ENCODE results near the gene CAPZB. TPM values are rescaled to one million over a fixed set of nuclear protein-coding genes. Genes with fewer than 3 reads are reported as not detected.

The CAPZB gene
- total RNA-seq, 3 donors from 2014 or later, result 112 to 114 (median 113) TPM

DNA sequence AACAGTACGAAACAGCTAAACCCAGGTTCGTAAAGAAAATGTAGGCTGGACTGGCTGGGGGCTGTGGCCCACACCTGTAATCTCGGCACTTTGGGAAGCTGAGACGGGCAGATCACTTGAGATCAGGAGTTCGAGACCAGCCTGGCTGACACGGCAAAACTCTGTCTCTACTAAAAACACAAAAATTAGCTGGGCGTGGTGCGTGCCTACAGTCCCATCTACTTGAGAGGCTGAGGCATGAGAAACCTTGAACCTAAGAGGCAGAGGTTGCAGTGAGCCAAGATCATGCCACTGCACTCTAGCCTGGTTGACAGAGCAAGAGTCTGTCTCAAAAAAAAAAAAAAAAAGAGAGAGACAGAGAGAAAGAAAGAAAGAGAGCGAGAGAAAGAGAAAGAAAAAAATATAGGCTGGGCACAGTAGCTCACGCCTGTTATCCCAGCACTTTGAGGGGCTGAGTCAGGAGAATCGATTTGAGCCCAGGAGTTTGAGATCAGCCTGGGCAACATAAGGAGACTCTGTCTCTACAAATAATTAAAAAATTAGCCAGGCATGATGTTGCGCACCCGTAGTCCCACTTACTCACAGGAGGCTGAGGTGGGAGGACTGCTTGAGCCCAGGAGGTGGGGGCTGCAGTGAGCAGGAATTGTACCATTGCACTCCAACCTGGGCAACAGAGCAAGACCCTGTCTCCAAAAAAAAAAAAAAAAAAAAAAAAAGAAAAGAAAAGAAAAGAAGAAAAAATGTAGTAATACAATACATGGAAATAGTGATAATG, 35.7 kb downstream of the CAPZB start:
- intact Hi-C loops (cut with DNase I; ENCODE audit: low total_unique reads), result loop anchor here (1.0 kb wide), 1 partner anchor 10 kb away; no protein-coding TSS in a partner anchor
- Histone ChIP-seq H3K4me3 (no peak overlapping the region), H3K36me3 (no peaks in the 10 kb centered on the region), H3K27ac (peak overlapping the region; percentile 75 to 92), H3K4me1 (peaks cover 29 to 45% of the 10 kb centered on the region in 2 donors), H3K9me3 (no peaks in the 10 kb centered on the region), H3K27me3 (no peaks in the 10 kb centered on the region)
- TF ChIP-seq CTCF (IDR thresholded peaks at IDR 0.05) (no peak), POLR2AphosphoS5 (IDR thresholded peaks at IDR 0.05) (no peak), POLR2A (IDR thresholded peaks at IDR 0.05) (no peak)
- no peak for DNase-seq (ENCODE audit: low spot score in 2 of 2)

DNA sequence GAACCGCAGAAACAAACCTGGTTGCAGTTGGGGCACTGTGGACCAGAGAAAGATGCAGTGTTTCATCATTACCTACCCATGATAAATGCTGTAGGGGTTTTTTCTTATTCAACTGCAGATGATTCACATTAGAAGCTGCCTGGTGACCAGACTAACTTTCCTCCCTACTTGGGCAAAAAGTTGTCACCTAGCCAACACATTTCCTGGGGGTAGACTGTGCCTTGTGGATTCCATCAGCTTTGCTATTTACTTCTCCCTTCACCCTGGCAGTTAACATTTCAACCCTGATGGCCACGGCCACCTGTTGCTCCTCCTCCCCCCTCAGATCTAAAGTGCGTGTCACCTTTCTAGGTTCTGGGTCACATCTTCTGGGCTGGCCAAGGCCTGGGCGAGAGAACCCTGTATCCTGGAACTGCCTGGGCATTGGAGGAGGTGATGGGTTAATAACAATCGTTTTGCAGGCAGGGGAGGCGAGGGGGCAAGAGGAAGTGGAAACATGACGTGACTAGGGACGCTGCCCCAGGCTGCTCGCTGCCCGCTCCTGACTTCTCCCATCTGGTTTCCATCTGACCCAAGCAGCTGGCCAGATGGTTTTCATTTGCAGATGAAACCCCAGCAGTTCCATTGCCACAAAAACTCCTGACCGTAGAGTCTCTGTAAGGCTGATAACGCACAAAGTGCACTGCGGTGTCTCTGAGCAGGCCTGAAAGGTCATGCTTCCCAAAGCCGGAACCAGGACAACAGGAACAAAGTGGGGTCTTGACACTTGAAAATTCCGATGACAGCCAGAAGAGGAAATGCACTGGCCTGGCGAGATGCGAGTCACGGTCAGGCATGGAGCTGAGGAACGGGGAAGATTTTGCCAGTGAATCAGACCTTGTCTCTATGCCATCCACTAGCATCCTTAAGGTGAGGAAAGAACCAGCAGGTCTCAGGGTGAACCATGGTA, 36.6 kb downstream of the CAPZB start:
- peak overlapping the region; percentile 75 to 92 for H3K27ac ChIP-seq
- H3K4me1 ChIP-seq, result peaks cover 25 to 36% of the 10 kb centered on the region in 2 donors
- H3K4me3 ChIP-seq, result no peak overlapping the region
- peak; percentile 51 to 87 (median 79) for TF ChIP-seq POLR2AphosphoS5 (IDR thresholded peaks at IDR 0.05)
- no peak for TF ChIP-seq CTCF (IDR thresholded peaks at IDR 0.05)
- no peak for TF ChIP-seq POLR2A (IDR thresholded peaks at IDR 0.05)
- H3K9me3 ChIP-seq, result no peaks in the 10 kb centered on the region
- no peaks in the 10 kb centered on the region for H3K27me3 ChIP-seq
- intact Hi-C loops (cut with DNase I; ENCODE audit: low total_unique reads), result no loop called here
- no peak for DNase-seq (ENCODE audit: low spot score in 2 of 2)
- no peaks in the 10 kb centered on the region for H3K36me3 ChIP-seq

GRCh38 chr1:19447550-19447949, 37.8 kb downstream of the CAPZB start:
- Histone ChIP-seq H3K9me3 (no peaks in the 10 kb centered on the region), H3K4me1 (peaks cover 25 to 36% of the 10 kb centered on the region in 2 donors), H3K27ac (peak overlapping the region; percentile 75 to 92), H3K27me3 (no peaks in the 10 kb centered on the region), H3K4me3 (no peak overlapping the region), H3K36me3 (no peaks in the 10 kb centered on the region)
- DNase-seq (ENCODE audit: low spot score in 2 of 2), result no peak
- intact Hi-C loops (cut with DNase I; ENCODE audit: low total_unique reads), result no loop called here
- no peak for TF ChIP-seq POLR2A (IDR thresholded peaks at IDR 0.05)
- no peak for TF ChIP-seq CTCF (IDR thresholded peaks at IDR 0.05)
- no peak for TF ChIP-seq POLR2AphosphoS5 (IDR thresholded peaks at IDR 0.05)

DNA sequence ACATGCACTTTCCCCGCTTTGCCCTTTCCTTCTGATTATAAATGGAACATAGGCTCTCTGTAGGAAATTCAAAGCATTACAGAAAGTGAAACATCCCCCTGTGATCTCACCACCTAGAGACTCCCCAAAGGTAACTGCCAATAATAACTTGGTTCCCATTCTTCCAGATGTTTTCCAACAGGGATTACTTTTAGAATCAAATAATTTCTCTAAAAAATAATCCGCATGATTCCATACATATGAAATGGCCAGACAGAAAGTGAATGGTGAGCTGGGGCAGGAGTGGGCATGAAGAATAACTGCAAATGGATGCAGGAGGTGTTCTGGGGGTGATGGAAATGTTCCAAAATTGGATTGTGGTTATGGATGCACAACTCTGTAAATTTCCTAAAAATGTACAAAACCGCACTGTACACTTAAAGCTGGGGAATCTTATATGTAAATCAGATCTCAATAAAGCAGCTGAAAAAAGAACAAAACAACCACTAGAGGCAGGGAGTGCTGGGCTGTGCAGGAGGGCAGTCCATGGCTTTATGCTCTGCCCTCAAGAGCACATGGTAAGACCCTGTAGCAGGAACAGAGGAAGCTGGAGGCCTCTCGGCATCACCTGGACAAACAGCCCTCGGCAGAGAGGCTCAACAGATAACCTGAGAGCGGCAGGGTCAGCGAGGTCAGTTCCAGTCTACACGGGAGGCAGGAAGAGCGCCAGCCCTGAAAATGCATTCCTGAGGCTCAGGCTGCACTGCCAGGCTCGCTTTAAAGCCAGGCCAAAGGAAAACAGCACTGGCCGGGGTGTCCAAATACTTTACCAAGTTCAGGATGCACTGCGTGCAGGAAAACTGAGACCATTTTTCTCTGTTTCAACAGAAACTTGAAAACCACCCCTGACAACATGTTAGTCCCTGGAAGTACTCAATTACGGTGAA, 39.7 kb downstream of the CAPZB start:
- Histone ChIP-seq H3K27ac (peak overlapping the region; percentile 70 to 74), H3K27me3 (no peaks in the 10 kb centered on the region), H3K4me3 (peak overlapping the region in 1 of 3 donors; percentile 8), H3K4me1 (peaks cover 18 to 23% of the 10 kb centered on the region in 2 donors), H3K9me3 (no peaks in the 10 kb centered on the region), H3K36me3 (no peaks in the 10 kb centered on the region)
- TF ChIP-seq POLR2A (IDR thresholded peaks at IDR 0.05), result no peak
- peak in 2 of 3 donors; percentile 35 to 38 for TF ChIP-seq CTCF (IDR thresholded peaks at IDR 0.05)
- TF ChIP-seq POLR2AphosphoS5 (IDR thresholded peaks at IDR 0.05), result no peak
- no peak for DNase-seq (ENCODE audit: low spot score in 2 of 2)
- intact Hi-C loops (cut with DNase I; ENCODE audit: low total_unique reads), result no loop called here

Data from breast epithelium (tissue), 4 donors.